GM10248 (cell line): ENCODE measurements around the gene ASTE1.
"Not testable (repeated sequence)": the region's sequence is repeated elsewhere in the genome, so short reads cannot be mapped to it uniquely, and the experiment has no call there.

Experiments used
- CTCF ChIA-PET: fragments of 300-600 bp; sonication (Branson Sonifier 250); formaldehyde crosslinking; extraction: SDS; loops from one replicate; lab custom pipeline; 2021; ENCODE audit warnings: antibody characterized with exemption; lab: Yijun Ruan, JAX
- POLR2A ChIA-PET: fragments of 350-650 bp; sonication (Branson Sonifier 250); formaldehyde crosslinking; extraction: SDS; loops from one replicate; lab custom pipeline; 2020; ENCODE audit warnings: antibody characterized with exemption; lab: Yijun Ruan, JAX
- DNase-seq: peaks from one replicate; pipeline ENCODE4 v3.0.0; 2012; ENCODE audit errors: extremely low spot score
- TF ChIP-seq, protein P1 (sequence below): IDR thresholded peaks from 2 replicates; pipeline ENCODE4 v1.5.1; 2012; ENCODE audit warnings: mild to moderate bottlenecking, low read depth; ENCODE audit errors: extremely low read depth, missing control alignments, control extremely low read depth

The ASTE1 gene

DNA sequence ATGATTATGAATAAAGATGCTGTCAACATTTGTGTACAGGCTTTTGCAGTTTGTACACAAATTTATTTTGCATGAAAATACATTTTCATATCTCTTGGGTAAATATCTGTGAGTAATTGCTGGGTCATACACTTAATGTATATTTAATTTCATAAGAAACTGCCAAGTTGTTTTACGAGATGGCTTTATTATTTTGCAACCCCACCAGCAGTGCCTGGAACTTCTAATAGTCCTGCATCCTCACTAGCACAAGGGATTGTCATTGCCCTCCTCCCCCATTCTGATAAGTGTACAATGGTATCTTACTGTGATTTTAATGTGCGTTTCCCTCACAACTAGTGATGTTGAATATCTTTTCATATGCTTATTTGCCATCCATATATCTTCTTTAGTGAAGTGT, 45.2 kb downstream of the ASTE1 start:
- CTCF ChIA-PET: interaction anchor here (1.8 kb wide), 1 partner anchor 88 kb away, joined by 6 read pairs; the partner anchor contains the start of gene ATP2C1

DNA sequence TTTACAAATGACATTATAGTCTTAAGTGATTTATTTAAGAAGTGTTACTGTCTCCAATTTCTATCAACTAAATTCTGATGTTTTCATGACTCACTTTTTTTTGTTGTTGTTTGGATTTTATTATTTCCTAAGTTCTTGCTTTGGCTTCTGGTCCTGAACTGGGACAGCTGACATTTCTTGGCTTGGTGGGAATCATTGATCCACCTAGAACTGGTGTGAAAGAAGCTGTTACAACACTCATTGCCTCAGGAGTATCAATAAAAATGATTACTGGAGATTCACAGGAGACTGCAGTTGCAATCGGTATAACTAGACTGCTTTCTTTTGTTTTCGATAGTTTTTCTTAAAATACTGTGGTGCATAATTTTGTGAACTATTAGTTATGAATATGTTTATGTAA, 47.5 kb downstream of the ASTE1 start:
- no peak for DNase-seq
- TF ChIP-seq, protein P1, sequence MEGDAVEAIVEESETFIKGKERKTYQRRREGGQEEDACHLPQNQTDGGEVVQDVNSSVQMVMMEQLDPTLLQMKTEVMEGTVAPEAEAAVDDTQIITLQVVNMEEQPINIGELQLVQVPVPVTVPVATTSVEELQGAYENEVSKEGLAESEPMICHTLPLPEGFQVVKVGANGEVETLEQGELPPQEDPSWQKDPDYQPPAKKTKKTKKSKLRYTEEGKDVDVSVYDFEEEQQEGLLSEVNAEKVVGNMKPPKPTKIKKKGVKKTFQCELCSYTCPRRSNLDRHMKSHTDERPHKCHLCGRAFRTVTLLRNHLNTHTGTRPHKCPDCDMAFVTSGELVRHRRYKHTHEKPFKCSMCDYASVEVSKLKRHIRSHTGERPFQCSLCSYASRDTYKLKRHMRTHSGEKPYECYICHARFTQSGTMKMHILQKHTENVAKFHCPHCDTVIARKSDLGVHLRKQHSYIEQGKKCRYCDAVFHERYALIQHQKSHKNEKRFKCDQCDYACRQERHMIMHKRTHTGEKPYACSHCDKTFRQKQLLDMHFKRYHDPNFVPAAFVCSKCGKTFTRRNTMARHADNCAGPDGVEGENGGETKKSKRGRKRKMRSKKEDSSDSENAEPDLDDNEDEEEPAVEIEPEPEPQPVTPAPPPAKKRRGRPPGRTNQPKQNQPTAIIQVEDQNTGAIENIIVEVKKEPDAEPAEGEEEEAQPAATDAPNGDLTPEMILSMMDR: no peak
- CTCF ChIA-PET: interaction anchor here (0.9 to 2.2 kb wide), 3 partner anchors 12 to 219 kb away, joined by 3 to 7 read pairs (median 4); no protein-coding TSS in a partner anchor
- POLR2A ChIA-PET: no interaction called here

More for the DNA sequence above, 45.2 kb downstream of the ASTE1 start:
- POLR2A ChIA-PET: no interaction called here
- TF ChIP-seq, protein P1: no peak
- DNase-seq: no peak

DNA sequence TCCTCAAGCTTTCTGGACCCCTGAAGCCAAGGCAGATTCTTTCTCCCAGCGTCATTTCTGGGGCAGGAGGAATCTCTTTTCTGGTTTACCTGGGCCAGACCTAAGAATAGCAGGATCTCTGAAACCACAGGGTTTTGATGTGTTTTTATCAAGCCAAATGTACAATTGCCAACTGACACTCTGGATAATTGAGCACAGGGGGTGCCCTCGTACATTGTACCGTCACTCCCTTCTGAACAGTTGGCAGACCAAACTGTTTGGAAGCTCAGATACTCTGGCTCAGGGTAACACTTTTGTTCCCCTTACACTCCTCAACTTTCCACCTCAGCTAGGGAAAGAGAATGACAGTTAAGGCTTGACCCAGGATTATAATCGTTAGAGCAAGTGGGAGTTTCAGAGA, 49.9 kb downstream of the ASTE1 start:
- TF ChIP-seq, protein P1: no peak
- ChIA-PET CTCF (no interaction called here), POLR2A (no interaction called here)
- no peak for DNase-seq

GRCh38 chr3:130975251-130975650, 51.4 kb downstream of the ASTE1 start:
- TF ChIP-seq, protein P1: no peak
- CTCF ChIA-PET: interaction anchor here (1.7 to 2.4 kb wide), 4 partner anchors 11 to 58 kb away, joined by 4 to 9 read pairs (median 6); no protein-coding TSS in a partner anchor

DNA sequence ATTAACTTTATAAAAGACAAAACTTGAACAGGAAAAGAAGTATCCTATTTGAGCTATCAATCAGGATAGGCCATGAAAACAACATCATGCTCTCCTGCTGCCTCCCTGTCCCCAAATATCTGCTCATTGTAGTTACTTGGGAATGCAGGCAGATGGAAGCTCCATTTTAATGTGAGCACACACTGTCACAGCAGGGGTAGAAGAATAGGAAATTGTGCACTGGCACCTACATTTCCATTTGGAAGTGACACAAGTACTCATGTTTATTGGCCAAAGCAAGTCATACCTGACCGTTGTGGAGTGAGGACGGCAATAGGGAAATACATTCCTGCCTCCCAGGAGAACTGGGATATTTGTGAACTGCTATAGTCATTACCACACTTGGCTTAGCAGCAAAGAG, 52.4 kb downstream of the ASTE1 start:
- TF ChIP-seq, protein P1: no peak
- DNase-seq: no peak
- ChIA-PET CTCF (interaction anchor here (0.8 to 2.4 kb wide), 9 partner anchors 9 to 698 kb away, joined by 3 to 9 read pairs (median 5); no protein-coding TSS in a partner anchor), POLR2A (no interaction called here)

More at GRCh38 chr3:130975251-130975650, 51.4 kb downstream of the ASTE1 start:
- POLR2A ChIA-PET: no interaction called here
- no peak for DNase-seq

DNA sequence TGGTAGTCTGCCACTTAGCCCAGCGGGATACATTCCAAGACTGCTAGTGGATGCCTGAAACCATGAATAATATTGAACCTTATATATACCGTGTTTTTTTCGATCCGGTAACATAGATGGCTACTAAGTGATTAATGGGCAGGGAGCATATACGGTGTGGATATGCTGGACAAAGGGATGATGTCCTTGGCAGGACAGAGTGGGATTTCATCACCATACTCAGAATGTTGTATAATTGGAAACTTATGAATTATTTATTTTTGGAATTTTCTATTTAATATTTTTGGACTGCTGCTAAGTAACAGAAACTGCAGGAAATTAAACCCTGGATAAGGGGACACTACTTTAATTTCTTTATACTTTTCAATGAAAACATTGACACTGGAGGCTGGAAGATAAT, 53.2 kb downstream of the ASTE1 start:
- CTCF ChIA-PET: interaction anchor here (1.3 to 2.1 kb wide), 6 partner anchors 9 to 698 kb away, joined by 3 to 9 read pairs (median 5); no protein-coding TSS in a partner anchor
- DNase-seq: no peak
- POLR2A ChIA-PET: no interaction called here
- TF ChIP-seq, protein P1: no peak

DNA sequence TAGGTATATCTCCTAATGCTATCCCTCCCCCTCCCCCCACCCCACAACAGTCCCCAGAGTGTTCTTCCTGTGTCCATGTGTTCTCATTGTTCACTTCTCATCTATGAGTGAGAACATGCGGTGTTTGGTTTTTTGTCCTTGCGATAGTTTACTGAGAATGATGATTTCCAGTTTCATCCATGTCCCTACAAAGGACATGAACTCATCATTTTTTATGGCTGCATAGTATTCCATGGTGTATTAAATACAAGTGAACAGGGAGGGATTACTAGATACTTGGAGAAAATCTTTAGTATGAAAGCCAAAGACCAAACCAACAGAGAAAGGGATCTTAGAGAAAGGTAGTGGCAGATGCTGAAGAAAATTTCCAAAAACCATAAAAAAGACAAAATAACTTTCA, 54.0 kb downstream of the ASTE1 start:
- DNase-seq, POLR2A ChIA-PET: not testable (repeated sequence)
- CTCF ChIA-PET: interaction anchor here (1.0 kb wide), 1 partner anchor 11 kb away, joined by 5 read pairs; no protein-coding TSS in a partner anchor
